DMS53 (cell line): ENCODE results near the gene VSNL1.

Experiments
- DNase-seq: peaks from one replicate; lab custom pipeline; 2025; lab: John Stamatoyannopoulos, UW

VSNL1 gene

GRCh38 chr2:17583166-17583565, 42.7 kb downstream of the VSNL1 start:
- no peak for DNase-seq

GRCh38 chr2:17583646-17584045, 43.1 kb downstream of the VSNL1 start:
- DNase-seq, result no peak

- no peak for DNase-seq
Observed at GRCh38 chr2:17584689-17585088, 44.2 kb downstream of the VSNL1 start.

DNA sequence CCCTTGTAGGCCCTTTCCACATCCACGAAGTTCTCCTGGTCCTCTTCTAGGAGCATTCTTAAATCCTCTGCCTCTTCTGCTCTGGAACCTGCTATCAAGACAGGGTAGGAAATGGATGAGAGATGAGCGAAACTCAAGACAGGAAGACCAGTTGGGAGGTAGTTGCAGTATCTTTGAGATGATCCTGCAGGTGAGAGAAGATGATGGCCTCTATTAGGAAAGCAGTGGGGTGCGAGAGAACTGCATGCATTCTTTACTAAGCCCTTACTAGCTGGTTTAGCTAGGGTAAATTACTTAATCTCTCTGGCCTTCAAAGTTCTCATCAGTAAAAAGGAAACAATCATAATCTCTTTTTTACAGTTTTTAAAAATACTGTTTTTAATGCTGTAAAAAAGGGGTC, 47.0 kb downstream of the VSNL1 start:
- DNase-seq, result no peak

GRCh38 chr2:17588031-17588430, 47.5 kb downstream of the VSNL1 start:
- DNase-seq, result no peak

- no peak for DNase-seq
Observed at GRCh38 chr2:17589406-17590035, 49.0 kb downstream of the VSNL1 start.

GRCh38 chr2:17590342-17590911, 49.9 kb downstream of the VSNL1 start:
- DNase-seq, result no peak

GRCh38 chr2:17591846-17592245, 51.4 kb downstream of the VSNL1 start:
- DNase-seq, result no peak

GRCh38 chr2:17592731-17593409, 52.4 kb downstream of the VSNL1 start:
- peak; percentile 14 for DNase-seq

GRCh38 chr2:17593445-17593840, 52.9 kb downstream of the VSNL1 start:
- no peak for DNase-seq

- peak; percentile 80 for DNase-seq
Observed at GRCh38 chr2:17593841-17594491, 53.5 kb downstream of the VSNL1 start.

DNA sequence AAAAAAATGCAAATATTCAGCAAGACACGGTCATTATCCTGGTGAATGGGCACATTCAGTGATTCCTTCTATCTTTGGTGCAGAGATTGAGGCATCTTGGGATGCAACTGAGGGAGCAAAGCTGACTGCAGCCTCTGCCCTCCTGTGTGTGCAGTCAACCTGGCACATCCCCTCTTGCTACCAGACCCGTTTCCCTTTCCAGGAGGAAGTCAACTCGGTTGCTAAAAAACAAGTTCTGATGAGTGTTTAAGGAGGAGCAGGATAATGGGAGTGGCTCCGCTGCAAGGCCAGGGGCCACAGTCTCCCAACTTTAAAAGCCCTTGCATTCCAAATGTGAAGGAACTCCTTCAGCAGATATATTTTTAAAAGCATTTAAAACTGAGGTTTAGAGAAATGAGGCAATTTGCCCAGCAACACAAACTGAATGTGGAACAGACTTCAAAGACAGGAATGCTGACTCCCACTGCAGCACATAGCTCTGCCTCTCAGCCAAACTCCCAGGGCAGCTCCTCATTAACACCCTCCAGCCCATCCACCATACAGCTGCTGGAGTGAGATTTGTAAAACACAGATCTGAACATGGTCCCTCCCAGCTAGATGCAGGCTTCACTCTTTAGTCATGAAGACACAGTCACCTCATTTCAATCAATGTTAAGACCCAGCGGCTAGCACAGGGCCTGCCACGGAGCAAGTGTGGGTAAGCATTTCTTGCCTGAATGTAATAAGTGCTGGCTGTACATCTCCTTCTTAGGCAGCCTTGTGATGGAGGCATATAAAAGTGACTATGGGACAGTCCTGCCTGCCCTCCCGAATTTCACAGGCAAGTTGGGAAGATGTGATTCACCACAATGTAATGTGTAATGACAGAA, 54.3 kb downstream of the VSNL1 start:
- peak; percentile 21 for DNase-seq

GRCh38 chr2:17599617-17600016, 59.1 kb downstream of the VSNL1 start:
- peak; percentile 55 for DNase-seq

DNA sequence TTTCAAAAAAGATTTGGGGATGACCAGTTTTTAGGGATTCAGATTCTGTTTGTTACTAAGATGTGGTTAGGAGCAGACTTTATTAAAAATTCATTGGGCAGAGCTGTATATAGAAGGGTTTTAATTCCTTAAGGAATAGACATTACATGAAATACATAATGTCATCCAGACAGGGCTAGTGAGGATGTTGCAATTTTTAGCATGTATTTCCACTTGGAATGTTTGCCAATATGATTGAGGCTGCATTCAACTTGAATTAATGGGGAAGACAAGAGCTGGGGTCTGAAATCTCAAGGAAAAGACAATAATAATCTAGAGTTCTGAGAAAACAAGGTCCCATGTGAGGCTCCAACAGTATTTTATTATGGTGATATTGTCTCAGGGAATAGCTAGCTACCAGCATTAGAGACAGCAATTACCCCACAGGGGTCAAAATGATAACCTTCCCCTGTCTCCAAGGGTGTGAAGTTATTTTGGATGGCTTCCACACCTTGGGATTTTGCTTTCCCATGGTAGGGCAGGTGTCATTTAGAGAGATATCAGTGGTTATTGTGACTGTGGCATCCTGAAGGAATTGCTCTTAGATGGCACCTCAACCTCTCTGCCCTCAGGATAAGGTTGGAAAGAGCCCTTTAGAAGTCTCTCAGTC, 60.2 kb downstream of the VSNL1 start:
- DNase-seq, result no peak

- no peak for DNase-seq
Observed at GRCh38 chr2:17604050-17604449, 63.6 kb downstream of the VSNL1 start.

DNA sequence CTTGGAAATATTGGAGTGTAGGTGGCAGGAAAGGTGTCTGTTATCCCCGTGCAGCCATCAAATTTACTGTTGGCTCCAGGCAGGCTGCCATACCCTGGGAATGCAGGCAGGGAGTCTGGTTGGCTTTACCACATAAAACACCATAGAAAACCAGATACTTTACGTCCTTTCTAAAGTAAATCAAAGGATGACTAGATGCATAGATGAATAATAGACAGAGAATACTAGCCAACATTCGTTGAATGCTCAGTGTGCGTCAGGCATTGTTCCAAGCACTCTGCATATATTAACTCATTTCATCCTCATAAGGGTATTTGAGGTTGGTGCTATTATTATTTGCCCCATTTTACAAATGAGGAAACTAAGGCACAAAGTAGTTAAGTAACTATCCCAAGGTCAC, 65.2 kb downstream of the VSNL1 start:
- DNase-seq, result no peak

- no peak for DNase-seq
Observed at GRCh38 chr2:17606851-17607250, 66.4 kb downstream of the VSNL1 start.

DNA sequence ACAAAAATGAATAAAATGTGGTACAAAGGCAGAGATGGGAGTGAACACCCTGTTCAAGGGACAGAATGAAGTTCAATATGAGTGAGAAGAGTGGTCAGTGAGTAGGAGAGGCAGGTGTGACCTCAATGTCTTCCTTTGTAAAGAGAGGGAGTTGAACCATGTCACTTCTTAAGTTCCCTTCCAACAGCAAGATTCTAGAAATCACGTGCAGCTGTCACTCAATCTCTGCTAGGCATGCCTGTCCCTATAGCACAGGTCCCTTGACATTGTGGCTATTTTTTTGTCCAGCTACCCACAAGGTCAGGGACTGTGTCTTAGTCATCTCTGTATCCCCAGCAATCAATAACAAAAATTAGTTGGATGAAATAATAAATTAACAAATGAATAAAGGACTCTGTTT, 66.9 kb downstream of the VSNL1 start:
- no peak for DNase-seq

- no peak for DNase-seq
Observed at GRCh38 chr2:17608251-17608650, 67.8 kb downstream of the VSNL1 start.

DNA sequence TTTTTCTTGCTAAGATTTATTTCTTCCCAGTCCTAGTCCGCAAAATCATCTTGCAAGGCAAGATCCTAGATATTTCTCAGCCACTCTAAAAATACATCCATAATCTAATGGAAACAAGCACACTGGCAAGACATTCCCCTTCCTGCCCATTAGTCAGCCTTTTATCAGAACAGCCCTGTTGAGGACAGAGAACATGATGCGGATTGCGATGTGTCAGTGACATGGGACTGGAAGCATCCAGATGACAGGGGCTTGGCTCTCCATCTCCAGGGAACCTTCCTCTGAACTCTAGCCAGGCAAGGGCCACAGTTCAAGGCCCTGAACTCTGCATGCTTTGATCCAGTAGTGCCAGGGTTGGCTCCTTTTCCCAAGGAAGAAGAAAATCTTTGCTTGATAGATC, 70.0 kb downstream of the VSNL1 start:
- no peak for DNase-seq

DNA sequence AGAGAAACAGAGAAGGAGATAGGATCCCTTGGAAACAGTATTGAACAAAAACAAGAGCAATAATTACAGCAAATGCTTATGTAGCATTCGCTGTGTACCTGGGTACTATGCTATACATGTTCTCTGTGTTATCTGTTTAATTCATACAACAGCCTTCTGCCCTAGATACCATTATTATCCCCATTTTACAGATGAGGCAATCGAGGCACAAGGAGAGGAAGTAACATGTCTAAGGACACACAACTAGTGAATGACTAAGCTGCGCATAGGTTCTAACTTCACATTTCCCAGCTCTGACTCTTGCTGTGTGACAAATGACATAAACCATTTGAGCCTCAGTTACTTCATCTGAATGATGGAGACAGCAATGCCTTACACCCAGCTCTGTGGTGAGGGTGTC, 70.5 kb downstream of the VSNL1 start:
- no peak for DNase-seq
